ENCODE results near the gene GPR157. TPM values are rescaled to one million over a fixed set of nuclear protein-coding genes. Genes with fewer than 3 reads are reported as not detected.
A peak's percentile ranks its signal among the peaks of the same experiment; 100 is the strongest.

Gene GPR157
- total and polyA plus RNA-seq, 2 of the 13 experiments (the other 11 are each of a cell fraction or from before 2014, with no cell fraction given), result 10.1 to 19.2 TPM

- TF ChIP-seq ZNF782 (CRISPR knock-in tag; IDR thresholded peaks at IDR 0.05; ENCODE audit: borderline replicate concordance), result no peak
- TF ChIP-seq FOXA1 (IDR thresholded peaks at IDR 0.05), result no peak
- 0 out of 2 replicates have a peak, but pooled peaks have one; percentile 10 for TF ChIP-seq FOXA1 (CRISPR knock-in tag; IDR thresholded peaks at IDR 0.05)
- no peak for TF ChIP-seq TEAD2 (CRISPR knock-in tag; IDR thresholded peaks at IDR 0.05)
- TF ChIP-seq TAF15 (IDR thresholded peaks at IDR 0.05; ENCODE audit: low read depth, low read length, poor library complexity, severe bottlenecking), result no peak
- TF ChIP-seq ATM (IDR thresholded peaks at IDR 0.05; ENCODE audit: borderline replicate concordance), result no peak
- TF ChIP-seq CBFB (CRISPR knock-in tag; IDR thresholded peaks at IDR 0.05), result no peak
- TF ChIP-seq PCBP1 (IDR thresholded peaks at IDR 0.05; ENCODE audit: borderline replicate concordance, low read depth, low read length), result no peak
- no peak for TF ChIP-seq MXD3 (CRISPR knock-in tag; IDR thresholded peaks at IDR 0.05)
- no peak for TF ChIP-seq ZNF468 (CRISPR knock-in tag; IDR thresholded peaks at IDR 0.05)
- peak; percentile 77 for TF ChIP-seq TBX2 (CRISPR knock-in tag; IDR thresholded peaks at IDR 0.05; ENCODE audit: borderline replicate concordance)
- no peak for TF ChIP-seq ZNF121 (CRISPR knock-in tag; IDR thresholded peaks at IDR 0.05)
- 0 out of 2 replicates have a peak, but pooled peaks have one; percentile 48 for TF ChIP-seq LCORL (IDR thresholded peaks at IDR 0.05)
- TF ChIP-seq LCORL (CRISPR knock-in tag; IDR thresholded peaks at IDR 0.05), result peak; percentile 95
- TF ChIP-seq ZSCAN9 (CRISPR knock-in tag; IDR thresholded peaks at IDR 0.05; ENCODE audit: borderline replicate concordance), result peak; percentile 57; the same call in 1 of the 2 replicates
- TF ChIP-seq RFXANK (CRISPR knock-in tag; IDR thresholded peaks at IDR 0.05), result no peak
- no peak for TF ChIP-seq SOX6 (IDR thresholded peaks at IDR 0.05)
- TF ChIP-seq SOX6 (CRISPR knock-in tag; IDR thresholded peaks at IDR 0.05), result peak; percentile 89
- TF ChIP-seq SIN3A (IDR thresholded peaks at IDR 0.05; ENCODE audit: borderline replicate concordance, low read depth, low read length), result no peak
- no peak for TF ChIP-seq ZNF33B (CRISPR knock-in tag; IDR thresholded peaks at IDR 0.05)
- TF ChIP-seq JUN (CRISPR knock-in tag; IDR thresholded peaks at IDR 0.05), result 0 out of 2 replicates have a peak, but pooled peaks have one; percentile 34
- no peak for TF ChIP-seq ZSCAN22 (CRISPR knock-in tag; IDR thresholded peaks at IDR 0.05)
- no peak for TF ChIP-seq ZNF597 (CRISPR knock-in tag; IDR thresholded peaks at IDR 0.05)
- no peak for TF ChIP-seq SKIL (CRISPR knock-in tag; IDR thresholded peaks at IDR 0.05; ENCODE audit: borderline replicate concordance)
- no peak for TF ChIP-seq CBX1 (IDR thresholded peaks at IDR 0.05; ENCODE audit: low read depth)
- TF ChIP-seq SP5 (CRISPR knock-in tag; IDR thresholded peaks at IDR 0.05; ENCODE audit: borderline replicate concordance, low read depth), result no peak
- no peak for TF ChIP-seq MLLT10 (CRISPR knock-in tag; IDR thresholded peaks at IDR 0.05)
- TF ChIP-seq BRCA1 (CRISPR knock-in tag; IDR thresholded peaks at IDR 0.05), result no peak
- peak; percentile 90 for TF ChIP-seq ZSCAN29 (CRISPR knock-in tag; conservative IDR thresholded peaks at IDR 0.05)
- TF ChIP-seq EEA1 (CRISPR knock-in tag; IDR thresholded peaks at IDR 0.05; ENCODE audit: borderline replicate concordance), result no peak
- peak; percentile 34; the same call in 1 of the 2 replicates for TF ChIP-seq TFAP4 (IDR thresholded peaks at IDR 0.05; ENCODE audit: borderline replicate concordance, low read depth)
Measured at GRCh38 chr1:9100471-9101043, 28.3 kb downstream of the GPR157 start (continued).

All from HepG2 (cell line).